HepG2 (cell line): ENCODE measurements around the gene ACACA. TPM values are rescaled to one million over a fixed set of nuclear protein-coding genes. Genes with fewer than 3 reads are reported as not detected.

ENCODE experiments used
- ATAC-seq: fragments of 200-7000 bp; cut with Tn5 transposase; 3 replicates; pipeline ENCODE4 v1.9.1; 2020; ENCODE audit warnings: mild to moderate bottlenecking, moderate library complexity
- BruUV-seq: library from RNA; stranded (reverse); fragments of 400-500 nt; replicated peaks from 2 replicates; lab custom pipeline; 2021; lab: Mats Ljungman, UMichigan
- CTCF ChIA-PET: fragments of 300-600 bp; formaldehyde crosslinking; extraction: SDS; loops from one replicate; lab custom pipeline; 2021; ENCODE audit warnings: low total read pairs, inconsistent platforms, low intra/inter-chr PET ratio; lab: Yijun Ruan, JAX
- POLR2A ChIA-PET: fragments of 350-600 bp; sonication (Branson Sonifier 250); formaldehyde crosslinking; loops from one replicate; lab custom pipeline; 2020; ENCODE audit warnings: antibody characterized with exemption, inconsistent platforms; lab: Yijun Ruan, JAX
- DNase-seq: peaks from one replicate; pipeline ENCODE4 v3.0.0-alpha.2; 2015; ENCODE audit warnings: low spot score
- FAIRE-seq: peaks from 3 replicates; lab custom pipeline; 2011; peaks lifted over from hg19 to GRCh38; lab: Jason Lieb, UNC
- H2AFZ ChIP-seq: one replicate; pipeline ENCODE4 v1.6.1; 2011; ENCODE audit warnings: low read length, inconsistent platforms
- H3K27ac ChIP-seq: fragments of 300-600 bp; 3 replicates; pipeline ENCODE4 v1.8.0; 2011; ENCODE audit warnings: mixed run types, mild to moderate bottlenecking, mixed read lengths, low read length, inconsistent platforms; ENCODE audit not compliant: insufficient read depth; ENCODE audit errors: extremely low read length
- H3K27me3 ChIP-seq, 2 experiments: fragments of 200-600 bp in 1 of 2; 2 replicates in 1 of 2; 3 replicates in 1 of 2; pipeline versions ENCODE4 v1.6.0 to v1.8.0; 2011; ENCODE audit warnings: low read length in 2 of 2, mild to moderate bottlenecking in 2 of 2, moderate library complexity in 2 of 2, inconsistent platforms in 1 of 2; ENCODE audit not compliant: insufficient read depth in 2 of 2, control insufficient read depth in 1 of 2
- H3K36me3 ChIP-seq, 2 experiments: fragments of 200-600 bp in 1 of 2; replicated peaks in 1 of 2; 2 replicates in 1 of 2; 3 replicates in 1 of 2; pipeline versions ENCODE4 v1.5.1 to v1.8.0; 2011; ENCODE audit warnings: low read length in 2 of 2, inconsistent platforms in 1 of 2; ENCODE audit not compliant: insufficient read depth in 2 of 2, control insufficient read depth in 1 of 2
- H3K4me1 ChIP-seq: 2 replicates; pipeline ENCODE4 v1.5.1; 2012; ENCODE audit warnings: low read length, inconsistent platforms; ENCODE audit not compliant: insufficient read depth
- H3K4me2 ChIP-seq: 2 replicates; pipeline ENCODE4 v1.6.0; 2011; ENCODE audit warnings: low read depth, low read length, inconsistent platforms
- H3K4me3 ChIP-seq, 3 experiments: fragments of 200-600 bp in 1 of 3; sonication (generic), shearing (Covaris generic) in 1 of 3; replicated peaks in 1 of 3; 2 replicates each; pipeline ENCODE4 v1.5.1; 2011 to 2016; ENCODE audit warnings: low read length in 3 of 3, inconsistent platforms in 2 of 3, low read depth in 2 of 3, mild to moderate bottlenecking in 2 of 3, control low read depth in 1 of 3, mixed read lengths in 1 of 3; ENCODE audit not compliant: insufficient read depth in 1 of 3
- H3K79me2 ChIP-seq: one replicate; pipeline ENCODE4 v1.6.1; 2011; ENCODE audit warnings: low read length, inconsistent platforms; ENCODE audit not compliant: insufficient read depth
- H3K9ac ChIP-seq: 2 replicates; pipeline ENCODE4 v1.6.0; 2011; ENCODE audit warnings: mild to moderate bottlenecking, low read depth, low read length, inconsistent platforms; ENCODE audit not compliant: insufficient read depth
- H3K9me3 ChIP-seq: 2 replicates; pipeline ENCODE4 v1.5.1; 2012; ENCODE audit warnings: mild to moderate bottlenecking, low read length
- H4K20me1 ChIP-seq: 2 replicates; pipeline ENCODE4 v1.6.0; 2011; ENCODE audit warnings: inconsistent platforms, mild to moderate bottlenecking, low read length, moderate library complexity; ENCODE audit not compliant: insufficient read depth
- BRD4 ChIP-seq: sonication (generic); formaldehyde crosslinking; IDR thresholded peaks from 2 replicates; pipeline ENCODE4 v1.4.0; 2020; ENCODE audit warnings: missing genetic modification reagents
- EEA1 ChIP-seq: sonication (generic); formaldehyde crosslinking; IDR thresholded peaks from 2 replicates; pipeline ENCODE4 v1.5.1; 2020; ENCODE audit warnings: mild to moderate bottlenecking, missing genetic modification reagents, borderline replicate concordance
- HCFC1 ChIP-seq: fragments of 150-350 bp; IDR thresholded peaks from 2 replicates; pipeline ENCODE4 v1.6.1; 2014; ENCODE audit warnings: low read depth, low read length
- IKZF1 ChIP-seq: fragments of 450-650 bp; IDR thresholded peaks from 2 replicates; pipeline ENCODE4 v1.7.1; 2016
- KDM6A ChIP-seq: IDR thresholded peaks from 2 replicates; pipeline ENCODE4 v1.6.1; 2016; ENCODE audit warnings: low read depth
- MAFF ChIP-seq: IDR thresholded peaks from 2 replicates; pipeline ENCODE4 v1.6.1; 2011; ENCODE audit warnings: low read depth, low read length, improper control_type of control experiment
- NFATC3 ChIP-seq: sonication (generic); formaldehyde crosslinking; IDR thresholded peaks from 2 replicates; pipeline ENCODE4 v1.5.1; 2020; ENCODE audit warnings: mild to moderate bottlenecking, missing genetic modification reagents
- TFE3 ChIP-seq: IDR thresholded peaks from 2 replicates; pipeline ENCODE4 v1.6.1; 2016
- ZC3H4 ChIP-seq: sonication (generic); formaldehyde crosslinking; IDR thresholded peaks from 2 replicates; pipeline ENCODE4 v1.4.0; 2020; ENCODE audit warnings: missing genetic modification reagents, borderline replicate concordance
- ZNF496 ChIP-seq: sonication (generic); formaldehyde crosslinking; IDR thresholded peaks from 2 replicates; pipeline ENCODE4 v1.8.1; 2023; ENCODE audit warnings: mild to moderate bottlenecking, moderate library complexity, missing genetic modification reagents; ENCODE audit not compliant: insufficient replicate concordance
- ZNF552 ChIP-seq: sonication (generic); formaldehyde crosslinking; IDR thresholded peaks from 2 replicates; pipeline ENCODE4 v1.9.0; 2022; ENCODE audit warnings: missing genetic modification reagents, mild to moderate bottlenecking, borderline replicate concordance
- WGBS: methylation state at CpG from one replicate; pipeline ENCODE4 v1.1.6; 2017; ENCODE audit warnings: low lambda C conversion rate; 5-methylcytosine and 5-hydroxymethylcytosine counted together
- in situ Hi-C: cut with HindIII; loops from 2 replicates; pipeline ENCODE4 v1.10.0; 2017; ENCODE audit warnings: low pct_unique_long_range_greater_than_20kb; ENCODE audit not compliant: extremely low pct_ligation_motif_present
- intact Hi-C: fragments of 100-400 bp; cut with micrococcal nuclease; formaldehyde crosslinking; loops from one replicate; pipeline ENCODE4 v1.10.0; 2022; ENCODE audit not compliant: unreplicated experiment
- polyA plus RNA-seq, 8 experiments: library from polyadenylated mRNA; depleted of rRNA in 3 of 8; stranded (reverse) in 7 of 8; unstranded in 1 of 8; fragments of >200 nt; fragmentation: Illumina TruSeq in 4 of 8; extraction: Trizol in 4 of 8; gene quantifications; 2 replicates each; pipeline versions ENCODE4 v1.2.1 to v1.2.3, GENCODE V29; 2011 to 2016; ENCODE audit warnings: low read depth in 4 of 8, missing spikeins in 1 of 8, mixed read lengths in 1 of 8; ENCODE audit not compliant: insufficient read depth in 1 of 8
- total RNA-seq, 5 experiments: library from RNA; depleted of rRNA; stranded (reverse); fragments of >200 nt; fragmentation: Illumina TruSeq; extraction: Trizol; gene quantifications; 2 replicates each; pipeline ENCODE4 v1.2.3, GENCODE V29; 2016; ENCODE audit warnings: low read depth in 1 of 5
- TF ChIP-seq, protein P1 (sequence below): sonication (generic); formaldehyde crosslinking; IDR thresholded peaks from 2 replicates; pipeline ENCODE4 v1.4.0; 2020; ENCODE audit warnings: mild to moderate bottlenecking, missing genetic modification reagents
- TF ChIP-seq, protein P2 (sequence below): sonication (generic); formaldehyde crosslinking; IDR thresholded peaks from 2 replicates; pipeline ENCODE4 v1.4.0; 2020; ENCODE audit warnings: missing genetic modification reagents

The ACACA gene
- total and polyA plus RNA-seq, 2 of the 13 experiments (the other 11 are each of a cell fraction or from before 2014, with no cell fraction given) = 39.2 to 47.2 TPM

- no peak for TF ChIP-seq KDM6A (CRISPR knock-in tag)
- no peak for TF ChIP-seq BRD4 (CRISPR knock-in tag)
- TF ChIP-seq ZNF496 = no peak
- TF ChIP-seq, all 625 proteins: peak for 0
These were observed 13.3 kb downstream of the ACACA start (continued) for GRCh38 chr17:37393352-37393751.

DNA sequence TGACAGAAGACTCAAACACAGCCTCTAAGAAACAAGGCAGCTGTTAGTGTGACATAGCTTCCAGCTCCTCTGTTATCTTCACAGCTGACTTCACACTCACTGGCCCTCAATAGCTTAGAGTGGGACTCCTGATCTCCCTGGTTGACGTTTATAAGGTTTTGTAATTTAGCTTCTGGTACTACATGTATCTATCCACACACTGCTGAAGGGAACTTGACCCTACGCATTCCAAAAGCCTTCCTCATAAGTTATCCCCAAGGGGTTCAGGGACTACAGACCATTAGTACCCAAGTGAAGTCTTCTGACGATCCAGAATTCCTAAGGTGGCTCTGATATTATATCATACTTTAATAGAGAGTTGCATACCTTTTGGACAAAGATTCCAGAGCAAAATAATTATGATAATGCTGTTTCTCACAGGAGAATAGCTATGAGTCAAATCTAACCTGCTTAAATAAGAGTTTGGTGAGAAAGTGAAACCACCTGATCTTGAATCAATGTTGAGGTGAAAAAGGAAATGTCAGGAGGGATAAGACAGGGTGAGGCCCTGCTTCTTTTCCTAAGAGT, 14.5 kb downstream of the ACACA start:
- Histone ChIP-seq H3K27ac (no peak overlapping the region), H3K4me3 (no peak overlapping the region), H3K4me1 (no peaks in the 10 kb centered on the region), H2AFZ (no peak overlapping the region), H3K4me2 (no peak overlapping the region), H3K9me3 (no peaks in the 10 kb centered on the region), H3K36me3 (no peaks in the 10 kb centered on the region), H3K9ac (no peak overlapping the region), H3K79me2 (no peaks in the 10 kb centered on the region), H3K27me3 (no peaks in the 10 kb centered on the region), H4K20me1 (no peaks in the 10 kb centered on the region)
- DNase-seq (no peak), FAIRE-seq (no peak), ATAC-seq (no peak)
- BruUV-seq = no TSS peak
- POLR2A ChIA-PET = no interaction called here
- intact Hi-C loops = no loop called here
- 85% methylated on average over 3 of the region's 3 CpGs for WGBS
- in situ Hi-C loops = no loop called here
- CTCF ChIA-PET = no interaction called here
- TF ChIP-seq MAFF (no peak), NFATC3 (CRISPR knock-in tag) (no peak), EEA1 (no peak), HCFC1 (no peak), TFE3 (CRISPR knock-in tag) (no peak), ZNF552 (CRISPR knock-in tag) (no peak), ZC3H4 (no peak), IKZF1 (no peak)
- TF ChIP-seq, protein P1, sequence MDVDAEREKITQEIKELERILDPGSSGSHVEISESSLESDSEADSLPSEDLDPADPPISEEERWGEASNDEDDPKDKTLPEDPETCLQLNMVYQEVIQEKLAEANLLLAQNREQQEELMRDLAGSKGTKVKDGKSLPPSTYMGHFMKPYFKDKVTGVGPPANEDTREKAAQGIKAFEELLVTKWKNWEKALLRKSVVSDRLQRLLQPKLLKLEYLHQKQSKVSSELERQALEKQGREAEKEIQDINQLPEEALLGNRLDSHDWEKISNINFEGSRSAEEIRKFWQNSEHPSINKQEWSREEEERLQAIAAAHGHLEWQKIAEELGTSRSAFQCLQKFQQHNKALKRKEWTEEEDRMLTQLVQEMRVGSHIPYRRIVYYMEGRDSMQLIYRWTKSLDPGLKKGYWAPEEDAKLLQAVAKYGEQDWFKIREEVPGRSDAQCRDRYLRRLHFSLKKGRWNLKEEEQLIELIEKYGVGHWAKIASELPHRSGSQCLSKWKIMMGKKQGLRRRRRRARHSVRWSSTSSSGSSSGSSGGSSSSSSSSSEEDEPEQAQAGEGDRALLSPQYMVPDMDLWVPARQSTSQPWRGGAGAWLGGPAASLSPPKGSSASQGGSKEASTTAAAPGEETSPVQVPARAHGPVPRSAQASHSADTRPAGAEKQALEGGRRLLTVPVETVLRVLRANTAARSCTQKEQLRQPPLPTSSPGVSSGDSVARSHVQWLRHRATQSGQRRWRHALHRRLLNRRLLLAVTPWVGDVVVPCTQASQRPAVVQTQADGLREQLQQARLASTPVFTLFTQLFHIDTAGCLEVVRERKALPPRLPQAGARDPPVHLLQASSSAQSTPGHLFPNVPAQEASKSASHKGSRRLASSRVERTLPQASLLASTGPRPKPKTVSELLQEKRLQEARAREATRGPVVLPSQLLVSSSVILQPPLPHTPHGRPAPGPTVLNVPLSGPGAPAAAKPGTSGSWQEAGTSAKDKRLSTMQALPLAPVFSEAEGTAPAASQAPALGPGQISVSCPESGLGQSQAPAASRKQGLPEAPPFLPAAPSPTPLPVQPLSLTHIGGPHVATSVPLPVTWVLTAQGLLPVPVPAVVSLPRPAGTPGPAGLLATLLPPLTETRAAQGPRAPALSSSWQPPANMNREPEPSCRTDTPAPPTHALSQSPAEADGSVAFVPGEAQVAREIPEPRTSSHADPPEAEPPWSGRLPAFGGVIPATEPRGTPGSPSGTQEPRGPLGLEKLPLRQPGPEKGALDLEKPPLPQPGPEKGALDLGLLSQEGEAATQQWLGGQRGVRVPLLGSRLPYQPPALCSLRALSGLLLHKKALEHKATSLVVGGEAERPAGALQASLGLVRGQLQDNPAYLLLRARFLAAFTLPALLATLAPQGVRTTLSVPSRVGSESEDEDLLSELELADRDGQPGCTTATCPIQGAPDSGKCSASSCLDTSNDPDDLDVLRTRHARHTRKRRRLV (CRISPR knock-in tag) = no peak
- TF ChIP-seq, protein P2, sequence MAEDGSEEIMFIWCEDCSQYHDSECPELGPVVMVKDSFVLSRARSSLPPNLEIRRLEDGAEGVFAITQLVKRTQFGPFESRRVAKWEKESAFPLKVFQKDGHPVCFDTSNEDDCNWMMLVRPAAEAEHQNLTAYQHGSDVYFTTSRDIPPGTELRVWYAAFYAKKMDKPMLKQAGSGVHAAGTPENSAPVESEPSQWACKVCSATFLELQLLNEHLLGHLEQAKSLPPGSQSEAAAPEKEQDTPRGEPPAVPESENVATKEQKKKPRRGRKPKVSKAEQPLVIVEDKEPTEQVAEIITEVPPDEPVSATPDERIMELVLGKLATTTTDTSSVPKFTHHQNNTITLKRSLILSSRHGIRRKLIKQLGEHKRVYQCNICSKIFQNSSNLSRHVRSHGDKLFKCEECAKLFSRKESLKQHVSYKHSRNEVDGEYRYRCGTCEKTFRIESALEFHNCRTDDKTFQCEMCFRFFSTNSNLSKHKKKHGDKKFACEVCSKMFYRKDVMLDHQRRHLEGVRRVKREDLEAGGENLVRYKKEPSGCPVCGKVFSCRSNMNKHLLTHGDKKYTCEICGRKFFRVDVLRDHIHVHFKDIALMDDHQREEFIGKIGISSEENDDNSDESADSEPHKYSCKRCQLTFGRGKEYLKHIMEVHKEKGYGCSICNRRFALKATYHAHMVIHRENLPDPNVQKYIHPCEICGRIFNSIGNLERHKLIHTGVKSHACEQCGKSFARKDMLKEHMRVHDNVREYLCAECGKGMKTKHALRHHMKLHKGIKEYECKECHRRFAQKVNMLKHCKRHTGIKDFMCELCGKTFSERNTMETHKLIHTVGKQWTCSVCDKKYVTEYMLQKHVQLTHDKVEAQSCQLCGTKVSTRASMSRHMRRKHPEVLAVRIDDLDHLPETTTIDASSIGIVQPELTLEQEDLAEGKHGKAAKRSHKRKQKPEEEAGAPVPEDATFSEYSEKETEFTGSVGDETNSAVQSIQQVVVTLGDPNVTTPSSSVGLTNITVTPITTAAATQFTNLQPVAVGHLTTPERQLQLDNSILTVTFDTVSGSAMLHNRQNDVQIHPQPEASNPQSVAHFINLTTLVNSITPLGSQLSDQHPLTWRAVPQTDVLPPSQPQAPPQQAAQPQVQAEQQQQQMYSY (CRISPR knock-in tag) = no peak
